ENCODE data around the gene LGI4.
"Not testable (repeated sequence)": the region's sequence is repeated elsewhere in the genome, so short reads cannot be mapped to it uniquely, and the experiment has no call there.

Gene LGI4

GRCh38 chr19:35107545-35107944 lies 27.3 kb downstream of the LGI4 start:
- DNase-seq (ENCODE audit: low read depth in 4 of 4, low spot score in 1 of 4), result no peak

GRCh38 chr19:35106898-35107541 lies 27.8 kb downstream of the LGI4 start:
- DNase-seq (ENCODE audit: low read depth in 4 of 4, low spot score in 1 of 4), result no peak

- no peak for DNase-seq (ENCODE audit: low read depth in 4 of 4, low spot score in 1 of 4)
These were observed 28.6 kb downstream of the LGI4 start for GRCh38 chr19:35106291-35106583.

- no peak for DNase-seq (ENCODE audit: low read depth in 4 of 4, low spot score in 1 of 4)
These were observed 29.2 kb downstream of the LGI4 start for GRCh38 chr19:35105411-35106290.

- DNase-seq (ENCODE audit: low read depth in 4 of 4, low spot score in 1 of 4), result no peak
These were observed 29.8 kb downstream of the LGI4 start for GRCh38 chr19:35105047-35105410.

- DNase-seq (ENCODE audit: low read depth in 4 of 4, low spot score in 1 of 4), result no peak
These were observed 30.5 kb downstream of the LGI4 start for GRCh38 chr19:35104361-35104760.

- DNase-seq (ENCODE audit: low read depth in 4 of 4, low spot score in 1 of 4), result not testable (repeated sequence)
These were observed 31.2 kb downstream of the LGI4 start for GRCh38 chr19:35103614-35104013.

GRCh38 chr19:35101949-35102348 lies 32.9 kb downstream of the LGI4 start:
- DNase-seq (ENCODE audit: low read depth in 4 of 4, low spot score in 1 of 4), result not testable (repeated sequence)

- no peak for DNase-seq (ENCODE audit: low read depth in 4 of 4, low spot score in 1 of 4)
These were observed 34.0 kb downstream of the LGI4 start for GRCh38 chr19:35100588-35101533.

- DNase-seq (ENCODE audit: low read depth in 4 of 4, low spot score in 1 of 4), result no peak
These were observed 35.0 kb downstream of the LGI4 start for GRCh38 chr19:35099897-35100275.

GRCh38 chr19:35099155-35099896 lies 35.5 kb downstream of the LGI4 start:
- DNase-seq (ENCODE audit: low read depth in 4 of 4, low spot score in 1 of 4), result no peak

- DNase-seq (ENCODE audit: low read depth in 4 of 4, low spot score in 1 of 4), result no peak
These were observed 36.3 kb downstream of the LGI4 start for GRCh38 chr19:35098413-35099049.

- DNase-seq (ENCODE audit: low read depth in 4 of 4, low spot score in 1 of 4), result no peak
These were observed 39.0 kb downstream of the LGI4 start for GRCh38 chr19:35095667-35096368.

GRCh38 chr19:35094656-35095055 lies 40.2 kb downstream of the LGI4 start:
- DNase-seq (ENCODE audit: low read depth in 4 of 4, low spot score in 1 of 4), result no peak

- DNase-seq (ENCODE audit: low read depth in 4 of 4, low spot score in 1 of 4), result no peak
These were observed 40.8 kb downstream of the LGI4 start for GRCh38 chr19:35093941-35094647.

GRCh38 chr19:35093430-35093829 lies 41.4 kb downstream of the LGI4 start:
- no peak for DNase-seq (ENCODE audit: low read depth in 4 of 4, low spot score in 1 of 4)

- DNase-seq (ENCODE audit: low read depth in 4 of 4, low spot score in 1 of 4), result peak; percentile 15 to 31 (median 18)
These were observed 44.2 kb downstream of the LGI4 start for GRCh38 chr19:35090506-35091214.

- DNase-seq (ENCODE audit: low read depth in 4 of 4, low spot score in 1 of 4), result no peak
These were observed 44.7 kb downstream of the LGI4 start for GRCh38 chr19:35090160-35090505.

- DNase-seq (ENCODE audit: low read depth in 4 of 4, low spot score in 1 of 4), result no peak
These were observed 45.3 kb downstream of the LGI4 start for GRCh38 chr19:35089554-35089953.

Data from stimulated activated CD4-positive, alpha-beta T cell treated with anti-CD3 and anti-CD28 coated beads, Interleukin-1b, Interleukin-23, amount 100 ng/mL, for 24 hours (primary cell).